Ovary (tissue), 9 donors: Measurements from ENCODE around the gene MS4A14. TPM values are rescaled to one million over a fixed set of nuclear protein-coding genes. Genes with fewer than 3 reads are reported as not detected.

ENCODE experiments used
- DNase-seq, 5 donors: peaks; one replicate each; pipeline ENCODE4 v3.0.0-alpha.2; 2019 to 2020
- H3K27ac ChIP-seq, 2 donors: fragments of 200-600 bp; one replicate each; pipeline versions ENCODE4 v1.5.1 to v1.8.0; 2019 to 2022
- H3K27me3 ChIP-seq: fragments of 200-600 bp; one replicate; pipeline ENCODE4 v1.8.0; 2022
- H3K36me3 ChIP-seq: fragments of 200-600 bp; sonication (generic); one replicate; pipeline ENCODE4 v1.5.1; 2019
- H3K4me1 ChIP-seq: one replicate; pipeline ENCODE4 v1.8.1; 2013; ENCODE audit warnings: mild to moderate bottlenecking, moderate library complexity; ENCODE audit not compliant: insufficient read depth
- H3K4me3 ChIP-seq: fragments of 200-600 bp; sonication (generic); one replicate; pipeline ENCODE4 v1.5.1; 2017
- H3K9me3 ChIP-seq, 2 donors: fragments of 200-600 bp in 1 of 2; sonication (generic) in 1 of 2; one replicate each; pipeline versions ENCODE4 v1.5.1 to v1.8.1; 2013 to 2019; ENCODE audit warnings: mild to moderate bottlenecking in 1 of 2, moderate library complexity in 1 of 2
- CTCF ChIP-seq, 3 donors: fragments of 450-650 bp in 2 of 3; fragments of 200-600 bp in 1 of 3; IDR thresholded peaks; one replicate each; pipeline versions ENCODE4 v1.5.1 to v1.8.0; 2016 to 2022; ENCODE audit warnings: antibody characterized with exemption in 3 of 3, mild to moderate bottlenecking in 1 of 3
- EP300 ChIP-seq: sonication (generic); formaldehyde crosslinking; IDR thresholded peaks from one replicate; pipeline ENCODE4 v1.6.1; 2017; ENCODE audit warnings: antibody characterized with exemption
- POLR2A ChIP-seq: fragments of 450-650 bp; IDR thresholded peaks from one replicate; pipeline ENCODE4 v1.6.1; 2017; ENCODE audit warnings: antibody characterized with exemption, mild to moderate bottlenecking, moderate library complexity
- WGBS, 3 donors: extraction: QIAGEN DNeasy Blood & Tissue Kit in 1 of 3; methylation state at CpG; one replicate each; pipeline versions ENCODE4 v1.1.5 to v1.1.7; 2013 to 2017; 5-methylcytosine and 5-hydroxymethylcytosine counted together
- intact Hi-C, 4 donors: fragments of 100-400 bp; cut with DNase I; formaldehyde crosslinking; loops; one replicate each; pipeline versions ENCODE4 v1.11.0 to v1.15.1; 2022 to 2023
- polyA plus RNA-seq, 2 donors: library from polyadenylated mRNA; stranded (reverse); fragments of 200-250 nt in 1 of 2; fragments of 350-450 nt in 1 of 2; fragmentation: Illumina TruSeq in 1 of 2; extraction: RNeasy Lipid Tissue Mini Kit (QIAGEN cat#74804) in 1 of 2; gene quantifications; one replicate each; pipeline ENCODE4 v1.2.3, GENCODE V29; 2013 to 2014
- total RNA-seq, 7 donors: library from RNA; depleted of rRNA in 2 of 7; stranded (reverse); fragments of >200 nt in 2 of 7; fragmentation: NEBNext Ultra II Directional in 3 of 7; extraction: Animal tissue kit (Norgen Biotek cat#: 25700) in 3 of 7; gene quantifications; one replicate each; pipeline versions ENCODE4 v1.1.0 to v1.2.4, GENCODE V29; 2016 to 2023
- donor health status: DM: no; HTN: no; CAD: no; lungs with moderate emphysema.
- donor health status: DM: no; HTN: no; CAD: no.
- donor health status: Bipolar disorder and iron deficiency.
- donor health status: DM: yes; HTN: yes; CAD: no.
- donor health status: DM: no; HTN: no; CAD: no.
- donor health status: DM: yes; HTN: yes; CAD: no.

MS4A14 gene
- total and polyA plus RNA-seq, 9 donors: 0.10 to 2.1 (median 0.82) TPM

- intact Hi-C loops: no loop called here
- no peak overlapping the region for H3K4me3 ChIP-seq
- H3K36me3 ChIP-seq: no peaks in the 10 kb centered on the region
Measured at GRCh38 chr11:60371854-60372253, 24.4 kb upstream of the MS4A14 start.

GRCh38 chr11:60372767-60373166 lies 23.5 kb upstream of the MS4A14 start:
- Histone ChIP-seq H3K27me3 (no peaks in the 10 kb centered on the region), H3K36me3 (no peaks in the 10 kb centered on the region), H3K4me1 (no peaks in the 10 kb centered on the region), H3K9me3 (no peaks in the 10 kb centered on the region), H3K4me3 (no peak overlapping the region), H3K27ac (no peak overlapping the region)
- WGBS, 3 donors: 82 to 92% (median 89%) methylated on average over 3 of the region's 3 CpGs
- no peak for TF ChIP-seq POLR2A
- no peak for TF ChIP-seq CTCF (IDR thresholded peaks at IDR 0.05)
- TF ChIP-seq EP300: no peak
- DNase-seq: no peak
- intact Hi-C loops: no loop called here

More at GRCh38 chr11:60371854-60372253, 24.4 kb upstream of the MS4A14 start:
- 78 to 92% (median 79%) methylated on average over 1 of the region's 1 CpG for WGBS, 3 donors
- Histone ChIP-seq H3K4me1 (no peaks in the 10 kb centered on the region), H3K9me3 (no peaks in the 10 kb centered on the region), H3K27me3 (no peaks in the 10 kb centered on the region), H3K27ac (no peak overlapping the region)
- TF ChIP-seq POLR2A (no peak), CTCF (IDR thresholded peaks at IDR 0.05) (no peak), EP300 (no peak)
- DNase-seq: no peak

- no peak for TF ChIP-seq POLR2A
- no peak for TF ChIP-seq EP300
- Histone ChIP-seq H3K36me3 (no peaks in the 10 kb centered on the region), H3K27me3 (no peaks in the 10 kb centered on the region), H3K4me1 (no peaks in the 10 kb centered on the region), H3K4me3 (no peak overlapping the region), H3K9me3 (no peaks in the 10 kb centered on the region), H3K27ac (no peak overlapping the region)
- intact Hi-C loops: no loop called here
- DNase-seq: no peak
- WGBS, 3 donors: 91 to 96% (median 94%) methylated on average over 3 of the region's 3 CpGs
Measured at GRCh38 chr11:60375316-60375715, 20.9 kb upstream of the MS4A14 start.

- Histone ChIP-seq H3K9me3 (no peaks in the 10 kb centered on the region), H3K27ac (no peak overlapping the region), H3K4me3 (no peak overlapping the region), H3K4me1 (no peaks in the 10 kb centered on the region), H3K36me3 (no peaks in the 10 kb centered on the region), H3K27me3 (no peaks in the 10 kb centered on the region)
- WGBS, 3 donors: 87 to 92% (median 91%) methylated on average over 3 of the region's 3 CpGs
- DNase-seq: no peak
- no peak for TF ChIP-seq EP300
- no peak for TF ChIP-seq POLR2A
- TF ChIP-seq CTCF (IDR thresholded peaks at IDR 0.05): no peak
- intact Hi-C loops: no loop called here
Measured at GRCh38 chr11:60376601-60377000, 19.7 kb upstream of the MS4A14 start.

- intact Hi-C loops: no loop called here
- TF ChIP-seq CTCF (IDR thresholded peaks at IDR 0.05) (no peak), POLR2A (no peak), EP300 (no peak)
Measured at GRCh38 chr11:60377401-60378136, 18.7 kb upstream of the MS4A14 start.

More at GRCh38 chr11:60377401-60378136, 18.7 kb upstream of the MS4A14 start:
- no peak overlapping the region for H3K27ac ChIP-seq
- DNase-seq: no peak
- no peak overlapping the region for H3K4me3 ChIP-seq
- H3K36me3 ChIP-seq: no peaks in the 10 kb centered on the region
- H3K27me3 ChIP-seq: no peaks in the 10 kb centered on the region
- H3K4me1 ChIP-seq: no peaks in the 10 kb centered on the region
- H3K9me3 ChIP-seq: no peaks in the 10 kb centered on the region
- WGBS, 3 donors: 87 to 94% (median 91%) methylated on average over 2 of the region's 2 CpGs
